HG03439 (cell line): ENCODE results near the gene TMEM200A.
"Not testable (repeated sequence)": the region's sequence is repeated elsewhere in the genome, so short reads cannot be mapped to it uniquely, and the experiment has no call there.

Experiments
- ATAC-seq: cut with Tn5 transposase; IDR thresholded peaks from one replicate; pipeline ENCODE4 v1.9.1; 2021; ENCODE audit warnings: mild to moderate bottlenecking, moderate library complexity; ENCODE audit not compliant: unreplicated experiment

TMEM200A gene

DNA sequence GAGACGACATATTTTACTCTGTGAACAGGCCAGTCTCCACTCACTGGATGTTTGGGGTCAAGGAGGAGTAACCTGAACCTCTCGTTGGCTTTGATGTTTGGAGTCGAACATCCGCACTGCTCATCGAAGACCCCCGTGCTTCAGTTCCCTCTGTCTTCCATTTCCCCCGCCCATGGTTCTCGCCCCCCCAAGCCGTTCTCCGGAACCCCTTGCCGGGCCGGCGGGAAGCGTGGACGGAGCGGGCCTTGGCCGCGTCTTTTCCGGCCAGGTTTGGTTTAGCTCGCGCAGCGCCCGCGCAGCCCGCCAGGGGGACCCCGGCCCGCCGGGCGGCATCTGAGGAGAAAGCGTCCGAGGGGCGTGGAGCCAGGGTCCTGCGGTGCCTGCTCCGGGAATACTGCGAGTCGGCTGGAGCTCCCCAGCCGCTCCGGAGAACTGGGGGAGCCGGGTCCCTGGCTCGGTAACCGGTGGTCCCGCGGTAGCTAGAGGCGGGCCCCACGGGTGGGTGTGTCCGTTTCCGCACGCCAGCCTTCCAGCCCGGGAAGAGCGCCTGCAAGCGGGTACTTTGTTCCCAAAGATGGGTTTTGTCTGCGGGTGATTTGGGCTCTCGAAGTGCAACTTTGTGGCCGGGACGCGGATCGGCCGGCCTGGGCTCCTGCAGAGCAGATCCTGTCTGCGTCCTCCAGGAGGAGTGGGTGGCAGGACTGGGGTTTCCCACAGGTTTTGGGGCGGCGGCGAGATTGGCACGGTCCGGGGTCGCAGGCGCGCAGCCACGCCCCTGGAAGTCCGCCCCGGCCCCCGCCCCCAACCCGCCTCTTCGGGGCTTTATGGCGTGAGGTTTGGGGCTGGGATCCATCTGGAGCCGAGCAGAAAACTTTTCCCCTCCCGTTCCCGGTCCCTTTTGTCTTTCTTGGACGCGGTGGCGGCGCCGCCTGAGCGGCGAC is at the start of gene TMEM200A:
Gene TMEM200A (plus strand): TSS at position 852 of the 941 bp plus-strand sequence. CDS start 74,406 bp downstream, outside the sequence.
- peak; percentile 76 for ATAC-seq

DNA sequence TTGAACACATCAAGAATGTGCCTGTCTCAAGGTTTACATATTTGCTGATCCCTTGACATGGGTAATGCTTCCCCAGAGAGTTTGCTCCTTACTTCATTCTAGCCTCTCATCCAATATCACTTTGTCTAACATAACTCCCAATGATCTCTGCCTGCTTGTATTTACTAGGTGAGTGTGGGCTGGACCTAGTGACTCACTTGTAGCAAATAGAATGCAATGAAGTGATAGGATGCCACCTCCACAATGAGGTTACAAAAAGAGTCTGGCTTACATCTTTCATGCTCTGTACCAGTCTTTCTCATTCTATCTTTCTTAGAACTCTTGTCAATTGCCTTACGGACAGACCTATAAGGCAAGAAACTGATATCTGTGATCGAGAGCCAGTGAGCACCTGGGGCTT is 44.9 kb upstream of the TMEM200A start:
- no peak for ATAC-seq

DNA sequence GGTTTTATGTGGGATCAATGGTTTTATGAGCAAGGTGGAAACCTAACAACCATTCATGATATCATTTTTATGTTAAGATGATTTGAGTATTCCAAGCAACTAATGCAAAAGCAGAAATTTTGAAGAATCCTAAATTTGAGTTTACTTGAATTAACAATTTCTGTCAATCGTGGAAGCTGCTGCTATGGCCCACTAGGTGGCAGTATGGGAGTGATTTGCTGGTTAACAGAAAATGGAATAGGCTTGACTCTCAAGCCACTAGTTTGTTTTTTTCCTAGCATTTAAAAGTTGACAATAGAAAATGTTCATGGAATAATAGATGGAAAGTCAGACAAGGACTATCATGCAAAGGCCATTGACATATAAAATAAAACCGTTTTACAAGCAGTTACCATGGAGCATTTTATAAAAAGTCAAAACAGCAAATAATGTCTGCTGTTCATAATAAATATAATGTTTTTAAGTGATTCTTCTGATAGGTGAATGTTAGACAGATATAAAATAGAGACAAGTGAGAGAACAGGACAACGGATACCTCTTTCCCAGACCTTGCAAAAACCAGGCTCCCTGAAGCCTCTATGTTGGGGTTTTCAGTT is 43.0 kb upstream of the TMEM200A start:
- ATAC-seq, result no peak

DNA sequence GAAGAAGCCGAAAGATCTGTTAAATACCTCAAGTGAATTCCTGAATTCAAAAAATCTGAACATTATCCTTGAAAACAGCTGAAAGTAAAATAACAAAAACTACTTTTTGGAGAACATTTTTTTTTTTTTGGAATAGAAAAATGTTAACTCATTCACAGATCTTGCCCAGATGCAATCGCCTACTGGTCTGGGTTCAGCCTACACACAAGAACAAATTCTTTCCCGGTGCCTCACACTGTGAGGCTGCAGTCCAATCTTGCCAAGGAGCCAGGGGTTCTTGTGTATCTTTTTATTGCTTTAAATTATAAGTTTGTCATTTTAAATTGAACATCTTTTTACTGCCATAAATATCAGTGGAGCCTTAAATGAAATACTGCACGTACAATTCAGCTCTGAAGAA is 41.2 kb upstream of the TMEM200A start:
- no peak for ATAC-seq

DNA sequence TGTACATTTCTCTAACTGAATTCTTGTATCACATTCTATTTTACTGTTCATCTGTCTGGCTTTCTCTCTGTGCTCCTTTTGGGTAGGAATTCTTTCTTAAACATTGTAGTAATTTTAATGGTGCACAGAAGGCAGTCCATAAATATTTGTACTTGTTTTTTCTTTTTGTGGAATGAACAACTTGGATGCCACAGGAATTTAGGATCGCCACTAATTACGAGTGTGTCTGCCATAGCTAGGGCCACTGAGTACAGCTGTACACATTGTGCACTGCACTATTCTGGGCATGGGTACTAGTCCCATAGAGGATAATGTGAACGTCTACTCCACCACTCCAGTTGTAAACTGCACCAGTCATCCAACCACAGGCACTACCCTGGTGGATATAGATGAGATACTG is 39.3 kb upstream of the TMEM200A start:
- no peak for ATAC-seq

DNA sequence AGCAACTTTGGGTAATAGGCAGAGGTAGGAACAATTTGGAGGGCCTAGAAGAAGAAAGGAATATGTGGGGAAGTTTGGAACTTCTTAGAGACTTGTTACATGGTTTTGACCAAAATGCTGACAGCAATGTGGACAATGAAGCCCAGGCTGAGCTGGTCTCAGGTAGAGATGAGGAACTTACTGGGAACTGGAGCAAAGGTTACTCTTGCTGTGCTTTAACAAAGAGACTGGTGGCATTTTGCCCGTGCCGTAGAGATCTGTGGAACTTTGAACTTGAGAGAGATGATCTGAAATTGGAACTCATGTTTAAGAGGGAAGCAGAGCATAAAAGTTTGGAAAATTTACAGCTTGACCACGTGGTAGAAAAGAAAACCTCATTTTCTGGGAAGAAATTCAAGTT is 28.3 kb upstream of the TMEM200A start:
- no peak for ATAC-seq

DNA sequence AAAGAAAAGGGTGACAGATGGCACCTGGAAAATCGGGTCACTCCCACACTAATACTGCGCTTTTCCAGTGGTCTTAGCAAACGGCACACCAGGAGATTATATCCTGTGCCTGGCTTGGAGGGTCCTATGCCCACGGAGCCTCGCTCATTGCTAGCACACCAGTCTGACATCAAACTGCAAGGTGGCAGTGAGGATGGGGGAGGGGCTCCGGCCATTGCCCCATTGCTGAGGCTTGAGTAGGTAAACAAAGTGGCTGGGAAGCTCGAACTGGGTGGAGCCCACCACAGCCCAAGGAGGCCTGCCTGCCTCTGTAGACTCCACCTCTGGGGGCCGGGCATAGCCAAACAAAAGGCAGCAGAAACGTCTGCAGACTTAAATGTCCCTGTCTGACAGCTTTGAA is 19.5 kb upstream of the TMEM200A start:
- not testable (repeated sequence) for ATAC-seq

DNA sequence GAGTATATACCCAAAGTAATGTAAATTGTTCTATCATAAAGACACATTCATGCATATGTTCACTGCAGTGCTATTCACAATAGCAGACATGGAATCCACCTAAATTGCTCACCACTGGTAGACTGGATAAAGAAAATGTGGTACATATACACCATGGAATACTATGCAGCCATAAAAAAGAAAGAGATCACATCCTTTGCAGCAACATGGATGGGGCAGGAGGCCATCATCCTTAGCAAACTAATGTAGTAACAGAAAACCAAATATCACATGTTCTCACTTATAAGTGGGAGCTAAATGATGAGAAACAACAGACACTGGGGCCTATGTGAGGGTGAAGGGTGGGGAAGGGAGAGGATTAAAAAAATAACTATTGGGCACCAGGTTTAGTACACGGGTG is 11.5 kb upstream of the TMEM200A start:
- ATAC-seq, result no peak

DNA sequence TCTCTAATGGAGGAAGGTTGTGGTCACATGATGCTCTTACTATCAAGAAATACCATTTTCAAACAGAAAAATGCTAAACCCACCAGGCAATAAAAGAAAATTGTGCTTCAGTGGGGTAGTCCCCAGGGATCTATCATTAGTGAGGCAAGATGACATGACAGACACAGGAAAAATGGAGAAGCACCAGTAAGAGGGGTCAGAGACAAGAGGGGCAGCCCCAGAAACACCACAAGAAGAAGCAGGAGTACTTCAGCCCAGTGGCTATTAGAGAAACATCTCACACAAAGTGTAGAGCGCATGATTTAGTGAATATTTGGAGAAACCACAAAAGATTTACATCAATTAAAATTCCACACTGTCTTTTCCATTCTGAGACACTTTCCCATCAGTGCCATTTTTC is 10.2 kb upstream of the TMEM200A start:
- ATAC-seq, result no peak

DNA sequence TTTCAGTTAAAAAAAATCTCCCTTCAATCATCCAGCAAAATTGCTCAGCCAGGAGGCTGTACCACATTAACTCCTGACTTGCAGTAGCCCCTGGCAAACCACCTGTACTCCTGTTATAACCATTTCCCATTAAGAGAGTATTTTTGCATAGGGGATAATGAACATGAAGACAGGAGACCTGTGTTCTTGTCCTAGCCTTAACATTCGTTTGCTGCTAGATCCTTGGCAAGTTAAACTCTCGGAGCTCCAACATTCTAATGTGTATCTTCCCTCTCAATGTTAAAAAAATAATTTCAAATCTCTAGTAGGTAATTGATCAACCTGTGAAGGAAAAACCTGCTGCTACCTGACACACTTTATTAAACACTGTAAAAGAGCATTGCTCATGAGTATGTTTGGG is 8.4 kb upstream of the TMEM200A start:
- no peak for ATAC-seq

DNA sequence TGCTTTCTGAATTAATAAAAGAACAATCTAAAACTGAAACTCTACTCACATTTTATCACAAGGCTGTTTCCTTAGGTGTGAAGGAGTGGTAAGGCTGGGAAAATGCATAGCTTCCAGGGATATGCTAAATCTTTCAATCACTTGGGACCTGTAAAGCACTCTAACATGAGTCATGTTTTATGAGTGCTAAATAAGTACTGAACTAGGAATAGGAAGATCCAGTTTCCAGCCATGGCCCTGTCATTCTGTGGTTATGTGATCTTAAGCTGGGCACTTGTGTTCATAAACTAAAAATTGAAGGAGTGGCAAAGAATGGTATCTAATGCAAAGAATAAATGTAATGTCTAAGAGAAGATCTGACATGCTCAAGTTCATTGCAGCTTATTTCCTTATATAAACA is 6.1 kb upstream of the TMEM200A start:
- no peak for ATAC-seq

DNA sequence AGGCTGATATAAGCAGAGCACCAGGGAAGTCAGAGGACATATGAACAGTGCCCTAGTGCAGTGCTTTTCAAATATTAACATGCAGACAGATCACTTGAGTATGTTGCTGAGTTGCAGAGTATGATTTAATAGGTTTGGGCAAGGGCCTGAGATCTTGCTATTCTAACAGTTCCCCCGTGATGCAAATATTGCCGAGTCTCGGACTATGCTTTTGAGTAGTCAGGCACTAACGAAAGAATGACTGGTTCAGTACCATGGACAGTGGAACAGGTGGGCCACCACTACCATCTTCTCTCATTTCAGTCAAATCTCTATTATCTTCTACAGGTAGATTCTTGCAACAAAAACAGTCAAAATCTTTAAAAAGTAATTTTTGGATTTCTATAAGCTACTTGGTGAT is 3.7 kb upstream of the TMEM200A start:
- ATAC-seq, result no peak

DNA sequence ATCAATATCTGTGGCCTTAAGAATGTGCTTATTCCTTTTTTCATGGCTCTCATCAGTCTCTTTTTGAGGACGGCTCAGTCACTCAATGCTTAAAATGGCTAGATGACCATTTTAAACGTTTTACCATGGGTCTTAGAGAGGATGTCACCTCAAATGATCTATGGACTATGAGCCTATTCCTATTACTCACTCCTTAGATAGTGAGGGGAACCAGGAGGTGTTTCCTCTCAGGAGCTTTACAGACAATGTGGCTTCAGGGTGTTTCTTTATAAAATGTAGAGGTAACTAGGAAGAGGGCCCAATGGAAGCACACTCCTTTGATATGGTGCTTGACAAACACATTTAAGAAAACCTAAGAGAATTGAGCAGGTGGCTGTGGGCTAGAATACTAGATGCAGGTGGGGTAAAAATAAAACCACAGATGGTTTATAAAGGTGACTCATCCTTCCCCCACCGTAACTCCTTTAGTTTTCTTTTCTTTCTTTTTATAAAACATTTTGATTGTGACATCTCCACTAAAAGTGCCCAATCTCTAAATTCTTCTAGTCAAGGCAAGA is 1.5 kb upstream of the TMEM200A start:
- no peak for ATAC-seq

DNA sequence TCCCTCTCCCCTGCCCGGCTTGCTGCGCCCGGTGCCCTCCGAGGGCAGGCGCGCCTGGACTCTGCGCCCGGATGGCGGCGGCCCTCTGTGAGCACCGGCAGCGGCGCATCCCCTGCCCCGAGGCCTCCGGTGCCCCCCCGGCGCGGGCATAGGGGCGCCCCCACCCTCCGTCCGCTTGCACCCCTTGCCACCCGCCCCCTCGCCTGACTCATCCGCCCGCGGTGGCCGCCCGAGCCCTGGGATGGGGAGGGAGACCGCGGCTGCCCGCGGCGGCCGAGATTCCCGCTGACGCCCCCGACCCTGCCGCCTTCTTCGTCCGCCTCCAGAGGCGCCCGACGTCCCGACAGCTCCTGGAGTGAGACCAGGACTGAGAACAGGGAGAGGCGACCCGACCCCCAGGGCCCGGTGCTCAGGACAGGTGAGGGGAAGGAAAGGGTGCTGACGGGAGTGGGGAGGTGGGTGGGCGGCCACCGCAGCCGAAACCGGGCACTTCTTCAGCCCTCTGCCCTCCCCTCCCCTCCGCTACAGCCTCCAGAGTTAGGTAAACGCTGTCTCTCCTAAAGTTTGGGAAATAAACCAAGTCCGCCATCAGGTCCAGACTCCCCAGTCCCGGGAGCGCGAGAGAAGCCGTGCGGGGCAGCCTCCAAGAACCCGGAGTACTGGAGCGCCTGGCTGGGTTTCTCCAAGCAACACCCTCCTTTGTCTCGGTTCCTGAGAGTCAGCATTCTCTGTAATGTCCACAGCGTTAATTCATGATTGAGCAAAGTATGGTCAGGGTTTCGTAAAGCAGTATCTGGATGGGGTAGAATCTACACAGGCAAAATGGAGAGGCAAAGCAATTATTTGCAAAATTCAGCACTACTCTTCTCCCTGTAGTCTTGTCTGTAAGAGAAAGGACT is 539 bp downstream of the TMEM200A start:
- ATAC-seq, result no peak

DNA sequence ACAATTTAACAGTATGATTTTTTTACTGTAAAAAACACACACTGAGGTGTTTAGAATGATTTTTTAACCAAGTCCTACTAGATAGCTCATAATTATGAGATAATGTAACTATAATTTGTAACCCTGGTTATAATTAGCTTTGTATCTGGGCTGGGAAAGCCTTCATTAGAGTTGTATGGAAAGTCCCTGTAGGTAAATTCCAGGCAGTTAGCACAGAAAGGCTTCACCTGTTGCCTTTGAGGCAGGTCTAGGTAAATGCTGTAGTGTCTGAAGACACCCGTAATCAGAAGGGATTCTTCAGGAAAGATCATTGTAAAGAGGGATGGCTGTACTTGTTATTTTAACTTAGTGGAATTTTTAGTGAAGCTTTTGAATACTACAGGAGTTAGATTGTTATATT is 1.9 kb downstream of the TMEM200A start:
- ATAC-seq, result no peak

DNA sequence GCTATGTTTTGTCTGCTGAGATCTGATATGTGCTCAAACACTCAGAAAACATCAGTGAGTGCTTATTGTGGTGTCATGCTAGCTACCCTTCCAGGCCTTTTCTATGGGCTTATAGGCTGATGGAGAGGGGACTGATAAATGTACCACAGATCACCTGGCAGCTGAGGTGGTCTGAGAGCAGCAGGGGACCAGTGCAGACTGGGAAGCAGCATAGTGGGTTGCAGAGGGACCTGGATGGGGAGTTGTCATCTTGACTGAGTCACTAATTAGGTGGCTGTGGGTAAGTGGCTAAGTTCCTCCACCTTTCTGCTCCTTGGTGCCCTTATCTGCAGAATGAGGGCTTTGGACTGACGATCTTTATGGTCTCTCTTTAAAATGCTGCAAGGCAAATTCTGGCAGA is 2.8 kb downstream of the TMEM200A start:
- no peak for ATAC-seq

DNA sequence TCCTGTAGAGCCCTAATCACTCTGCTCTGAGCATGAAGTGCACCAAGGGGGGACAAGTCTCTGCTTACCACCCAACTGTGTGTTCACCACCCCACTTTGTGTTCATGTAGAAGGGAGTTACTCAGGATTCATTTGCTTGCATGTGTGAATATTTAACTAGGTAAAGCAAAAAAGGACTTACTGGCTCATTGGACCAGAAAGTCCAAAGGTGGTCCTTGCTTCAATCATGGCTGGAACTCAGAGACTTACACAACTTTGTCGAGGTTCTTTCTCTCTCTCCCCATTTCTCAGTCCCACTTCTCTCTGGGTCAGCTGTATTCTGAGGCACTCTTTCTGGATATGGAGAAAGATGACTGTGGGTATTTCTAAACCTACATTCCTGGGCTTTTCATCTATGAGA is 4.0 kb downstream of the TMEM200A start:
- no peak for ATAC-seq

DNA sequence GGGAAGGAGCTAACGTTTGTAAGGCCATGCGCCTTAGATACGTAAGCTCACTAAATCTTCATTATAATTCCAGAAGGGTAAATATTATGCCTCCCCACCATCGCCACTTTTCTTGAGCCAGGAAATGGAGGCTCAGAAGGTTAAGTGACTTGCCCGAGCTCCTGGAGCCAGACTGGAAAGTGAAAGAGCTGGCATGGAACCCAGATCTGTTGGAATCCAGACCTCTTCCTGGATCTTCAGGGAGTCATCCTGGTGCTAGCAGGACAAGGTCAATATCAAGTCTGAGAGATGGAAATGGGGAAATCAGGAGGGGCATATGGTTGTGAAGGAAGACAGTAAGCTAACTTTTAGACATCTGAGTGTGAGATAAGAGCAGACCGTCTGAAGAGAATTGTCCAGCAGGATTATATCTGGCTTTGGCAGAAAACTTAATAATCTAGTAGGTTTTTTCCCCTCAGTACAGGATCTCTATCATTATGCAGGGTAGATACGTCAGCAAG is 6.2 kb downstream of the TMEM200A start:
- no peak for ATAC-seq

DNA sequence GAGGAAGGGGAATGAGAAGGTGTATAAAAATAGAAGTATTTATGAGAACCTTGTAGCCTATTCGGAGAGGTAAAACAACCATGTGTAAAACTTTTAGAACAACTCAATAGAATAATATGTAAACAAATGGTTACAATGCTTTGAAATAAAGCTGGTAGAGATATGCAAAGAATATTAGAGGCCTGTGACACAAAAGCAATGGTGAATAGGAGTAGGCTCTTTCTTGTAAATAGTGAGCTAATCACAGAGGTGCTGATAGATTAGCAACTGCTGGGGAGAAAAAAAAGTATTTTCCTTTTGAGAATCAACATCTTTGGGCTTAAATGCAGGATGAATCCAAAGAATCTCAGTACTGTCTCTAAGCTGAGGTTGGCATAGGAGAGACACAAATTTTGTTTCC is 7.0 kb downstream of the TMEM200A start:
- ATAC-seq, result no peak

DNA sequence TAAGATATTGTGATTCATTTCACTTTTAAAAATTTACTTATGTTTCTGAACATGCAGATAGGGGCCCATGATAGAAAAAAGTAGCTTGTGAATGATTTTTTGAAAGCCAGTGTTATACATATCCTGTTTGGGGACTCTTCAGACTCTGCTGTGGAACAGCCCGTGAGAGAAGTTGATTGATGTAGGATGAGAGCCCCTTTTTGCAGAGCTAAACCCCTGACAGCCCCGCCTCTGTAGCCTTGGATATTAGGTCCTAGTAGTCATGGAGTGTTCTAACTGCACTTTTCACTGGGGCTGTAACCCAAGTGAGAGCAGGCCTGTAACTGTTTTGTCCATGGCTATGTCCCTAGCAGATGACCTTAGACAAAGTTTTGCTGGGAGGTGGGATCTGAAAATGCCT is 8.2 kb downstream of the TMEM200A start:
- no peak for ATAC-seq

DNA sequence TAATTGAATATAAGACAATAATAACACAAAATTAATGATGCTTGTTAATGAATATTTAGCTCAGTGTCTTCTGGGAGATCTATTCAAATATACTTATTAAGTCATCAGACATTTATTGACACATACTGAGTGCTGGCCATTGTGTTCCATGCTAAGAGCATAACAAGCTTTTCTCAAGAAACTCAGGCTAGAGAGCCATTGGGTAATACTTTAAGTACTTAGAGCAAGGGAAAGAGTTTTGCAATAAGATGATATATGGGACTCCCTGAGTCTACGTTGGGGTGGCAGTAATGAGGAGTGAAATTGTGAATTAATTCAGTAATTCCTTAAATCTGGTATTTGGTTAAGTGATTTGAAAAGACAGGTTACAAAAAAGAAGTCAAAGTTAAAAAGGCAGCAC is 11.1 kb downstream of the TMEM200A start:
- ATAC-seq, result no peak
